Measurements from ENCODE around the gene GAL.

The GAL gene

GRCh38 chr11:68680541-68681231 is 3.7 kb upstream of the GAL start:
- TF ChIP-seq CTCF (IDR thresholded peaks at IDR 0.05; ENCODE audit: insufficient read depth, low read length) (no peak), SPI1 (IDR thresholded peaks at IDR 0.05; ENCODE audit: borderline replicate concordance, low read depth) (no peak), POLR2AphosphoS5 (IDR thresholded peaks at IDR 0.05; ENCODE audit: low read depth) (no peak), REST (IDR thresholded peaks at IDR 0.05; ENCODE audit: insufficient replicate concordance, low read depth) (no peak), GABPA (IDR thresholded peaks at IDR 0.05; ENCODE audit: low read depth) (no peak)
- DNase-seq (ENCODE audit: low read depth in 1 of 2, low spot score in 1 of 2): no peak
- peaks cover 6% of the 10 kb centered on the region for H3K27me3 ChIP-seq (ENCODE audit: insufficient read depth, poor library complexity, severe bottlenecking)
- no peak overlapping the region for H3K27ac ChIP-seq (replicated peaks)
- no peak overlapping the region for H3K4me3 ChIP-seq (replicated peaks; ENCODE audit: insufficient read depth, low read length)

GRCh38 chr11:68682531-68682961 is 1.8 kb upstream of the GAL start:
- peaks cover 6% of the 10 kb centered on the region for H3K27me3 ChIP-seq (ENCODE audit: insufficient read depth, poor library complexity, severe bottlenecking)
- DNase-seq (ENCODE audit: low read depth in 1 of 2, low spot score in 1 of 2): no peak
- TF ChIP-seq SPI1 (IDR thresholded peaks at IDR 0.05; ENCODE audit: borderline replicate concordance, low read depth): no peak
- no peak for TF ChIP-seq CTCF (IDR thresholded peaks at IDR 0.05; ENCODE audit: insufficient read depth, low read length)
- TF ChIP-seq POLR2AphosphoS5 (IDR thresholded peaks at IDR 0.05; ENCODE audit: low read depth): no peak
- no peak for TF ChIP-seq GABPA (IDR thresholded peaks at IDR 0.05; ENCODE audit: low read depth)
- no peak for TF ChIP-seq REST (IDR thresholded peaks at IDR 0.05; ENCODE audit: insufficient replicate concordance, low read depth)
- H3K4me3 ChIP-seq (replicated peaks; ENCODE audit: insufficient read depth, low read length): no peak overlapping the region
- H3K27ac ChIP-seq (replicated peaks): no peak overlapping the region

- DNase-seq (ENCODE audit: low read depth in 1 of 2, low spot score in 1 of 2): no peak
- TF ChIP-seq CTCF (IDR thresholded peaks at IDR 0.05; ENCODE audit: insufficient read depth, low read length): no peak
- no peak for TF ChIP-seq REST (IDR thresholded peaks at IDR 0.05; ENCODE audit: insufficient replicate concordance, low read depth)
- no peak for TF ChIP-seq SPI1 (IDR thresholded peaks at IDR 0.05; ENCODE audit: borderline replicate concordance, low read depth)
- TF ChIP-seq POLR2AphosphoS5 (IDR thresholded peaks at IDR 0.05; ENCODE audit: low read depth): no peak
- no peak for TF ChIP-seq GABPA (IDR thresholded peaks at IDR 0.05; ENCODE audit: low read depth)
- no peak overlapping the region for H3K27ac ChIP-seq (replicated peaks)
- no peak overlapping the region for H3K4me3 ChIP-seq (replicated peaks; ENCODE audit: insufficient read depth, low read length)
- peaks cover 6% of the 10 kb centered on the region for H3K27me3 ChIP-seq (ENCODE audit: insufficient read depth, poor library complexity, severe bottlenecking)
Measured at GRCh38 chr11:68683121-68683520, 1.2 kb upstream of the GAL start.

Data from HL-60 (cell line).